ENCODE results near the gene HBE1. TPM values are rescaled to one million over a fixed set of nuclear protein-coding genes. Genes with fewer than 3 reads are reported as not detected.

The HBE1 gene
- total RNA-seq, 2 experiments from 2014 or later, result not detected

GRCh38 chr11:5286351-5286750 is 16.6 kb upstream of the HBE1 start:
- ChIA-PET CTCF (no interaction called here), POLR2A (no interaction called here)

- POLR2A ChIA-PET, result no interaction called here
- CTCF ChIA-PET, result no interaction called here
Observed at GRCh38 chr11:5285703-5286340, 16.1 kb upstream of the HBE1 start.

GRCh38 chr11:5284637-5285036 is 14.9 kb upstream of the HBE1 start:
- CTCF ChIA-PET, result no interaction called here
- POLR2A ChIA-PET, result no interaction called here

- ChIA-PET CTCF (no interaction called here), POLR2A (no interaction called here)
Observed at GRCh38 chr11:5283882-5284281, 14.1 kb upstream of the HBE1 start.

GRCh38 chr11:5283086-5283485 is 13.3 kb upstream of the HBE1 start:
- ChIA-PET CTCF (no interaction called here), POLR2A (no interaction called here)

GRCh38 chr11:5282628-5283027 is 12.9 kb upstream of the HBE1 start:
- CTCF ChIA-PET, result no interaction called here
- POLR2A ChIA-PET, result no interaction called here

- CTCF ChIA-PET, result no interaction called here
- POLR2A ChIA-PET, result no interaction called here
Observed at GRCh38 chr11:5281596-5281995, 11.9 kb upstream of the HBE1 start.

- CTCF ChIA-PET, result no interaction called here
Observed at GRCh38 chr11:5280582-5281102, 10.9 kb upstream of the HBE1 start.

GRCh38 chr11:5279471-5280090 is 9.8 kb upstream of the HBE1 start:
- ChIA-PET POLR2A (no interaction called here), CTCF (no interaction called here)

More at GRCh38 chr11:5280582-5281102, 10.9 kb upstream of the HBE1 start:
- POLR2A ChIA-PET, result no interaction called here

- ChIA-PET CTCF (no interaction called here), POLR2A (no interaction called here)
Observed at GRCh38 chr11:5277807-5278382, 8.2 kb upstream of the HBE1 start.

GRCh38 chr11:5276697-5277096 is 7.0 kb upstream of the HBE1 start:
- CTCF ChIA-PET, result no interaction called here

GRCh38 chr11:5275369-5276110 is 5.8 kb upstream of the HBE1 start:
- POLR2A ChIA-PET, result no interaction called here
- CTCF ChIA-PET, result no interaction called here

More at GRCh38 chr11:5276697-5277096, 7.0 kb upstream of the HBE1 start:
- POLR2A ChIA-PET, result no interaction called here

- CTCF ChIA-PET, result no interaction called here
- POLR2A ChIA-PET, result no interaction called here
Observed at GRCh38 chr11:5274395-5274794, 4.7 kb upstream of the HBE1 start.

- POLR2A ChIA-PET, result no interaction called here
Observed at GRCh38 chr11:5272395-5273017, 2.8 kb upstream of the HBE1 start.

GRCh38 chr11:5267033-5267563 is 2.6 kb downstream of the HBE1 start:
- POLR2A ChIA-PET, result no interaction called here
- CTCF ChIA-PET, result no interaction called here

More at GRCh38 chr11:5272395-5273017, 2.8 kb upstream of the HBE1 start:
- CTCF ChIA-PET, result no interaction called here

GRCh38 chr11:5266609-5267008 is 3.1 kb downstream of the HBE1 start:
- ChIA-PET CTCF (no interaction called here), POLR2A (no interaction called here)

- ChIA-PET CTCF (no interaction called here), POLR2A (no interaction called here)
Observed at GRCh38 chr11:5265832-5266231, 3.9 kb downstream of the HBE1 start.

- ChIA-PET POLR2A (no interaction called here), CTCF (no interaction called here)
Observed at GRCh38 chr11:5258543-5259262, 11.0 kb downstream of the HBE1 start.

- CTCF ChIA-PET, result no interaction called here
- POLR2A ChIA-PET, result no interaction called here
Observed at GRCh38 chr11:5257296-5257695, 12.4 kb downstream of the HBE1 start.
